Measurements from ENCODE around the gene ZNF385B.

GRCh38 chr2:179745635-179746256 lies 115.7 kb downstream of the ZNF385B start:
- TF ChIP-seq CTCF (IDR thresholded peaks at IDR 0.05) = no peak
- TF ChIP-seq POLR2A (IDR thresholded peaks at IDR 0.05) = no peak
